Mucosa of gallbladder (tissue), 1 donor: ENCODE results near the gene DCLK3. TPM values are rescaled to one million over a fixed set of nuclear protein-coding genes. Genes with fewer than 3 reads are reported as not detected.

Experiments used
- DNase-seq: peaks from one replicate; pipeline ENCODE4 v3.0.0-alpha.2; 2020; ENCODE audit warnings: low spot score
- total RNA-seq: library from RNA; stranded (reverse); gene quantifications from one replicate; pipeline ENCODE4 v1.2.1, GENCODE V29; 2021
- donor health status: DM: no; HTN: no; CAD: no.

DCLK3 gene, protein sequence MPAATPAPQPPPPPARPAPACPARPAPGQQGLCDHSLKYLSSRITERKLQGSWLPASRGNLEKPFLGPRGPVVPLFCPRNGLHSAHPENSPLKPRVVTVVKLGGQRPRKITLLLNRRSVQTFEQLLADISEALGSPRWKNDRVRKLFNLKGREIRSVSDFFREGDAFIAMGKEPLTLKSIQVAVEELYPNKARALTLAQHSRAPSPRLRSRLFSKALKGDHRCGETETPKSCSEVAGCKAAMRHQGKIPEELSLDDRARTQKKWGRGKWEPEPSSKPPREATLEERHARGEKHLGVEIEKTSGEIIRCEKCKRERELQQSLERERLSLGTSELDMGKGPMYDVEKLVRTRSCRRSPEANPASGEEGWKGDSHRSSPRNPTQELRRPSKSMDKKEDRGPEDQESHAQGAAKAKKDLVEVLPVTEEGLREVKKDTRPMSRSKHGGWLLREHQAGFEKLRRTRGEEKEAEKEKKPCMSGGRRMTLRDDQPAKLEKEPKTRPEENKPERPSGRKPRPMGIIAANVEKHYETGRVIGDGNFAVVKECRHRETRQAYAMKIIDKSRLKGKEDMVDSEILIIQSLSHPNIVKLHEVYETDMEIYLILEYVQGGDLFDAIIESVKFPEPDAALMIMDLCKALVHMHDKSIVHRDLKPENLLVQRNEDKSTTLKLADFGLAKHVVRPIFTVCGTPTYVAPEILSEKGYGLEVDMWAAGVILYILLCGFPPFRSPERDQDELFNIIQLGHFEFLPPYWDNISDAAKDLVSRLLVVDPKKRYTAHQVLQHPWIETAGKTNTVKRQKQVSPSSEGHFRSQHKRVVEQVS
- total RNA-seq: 0.12 TPM

DNA sequence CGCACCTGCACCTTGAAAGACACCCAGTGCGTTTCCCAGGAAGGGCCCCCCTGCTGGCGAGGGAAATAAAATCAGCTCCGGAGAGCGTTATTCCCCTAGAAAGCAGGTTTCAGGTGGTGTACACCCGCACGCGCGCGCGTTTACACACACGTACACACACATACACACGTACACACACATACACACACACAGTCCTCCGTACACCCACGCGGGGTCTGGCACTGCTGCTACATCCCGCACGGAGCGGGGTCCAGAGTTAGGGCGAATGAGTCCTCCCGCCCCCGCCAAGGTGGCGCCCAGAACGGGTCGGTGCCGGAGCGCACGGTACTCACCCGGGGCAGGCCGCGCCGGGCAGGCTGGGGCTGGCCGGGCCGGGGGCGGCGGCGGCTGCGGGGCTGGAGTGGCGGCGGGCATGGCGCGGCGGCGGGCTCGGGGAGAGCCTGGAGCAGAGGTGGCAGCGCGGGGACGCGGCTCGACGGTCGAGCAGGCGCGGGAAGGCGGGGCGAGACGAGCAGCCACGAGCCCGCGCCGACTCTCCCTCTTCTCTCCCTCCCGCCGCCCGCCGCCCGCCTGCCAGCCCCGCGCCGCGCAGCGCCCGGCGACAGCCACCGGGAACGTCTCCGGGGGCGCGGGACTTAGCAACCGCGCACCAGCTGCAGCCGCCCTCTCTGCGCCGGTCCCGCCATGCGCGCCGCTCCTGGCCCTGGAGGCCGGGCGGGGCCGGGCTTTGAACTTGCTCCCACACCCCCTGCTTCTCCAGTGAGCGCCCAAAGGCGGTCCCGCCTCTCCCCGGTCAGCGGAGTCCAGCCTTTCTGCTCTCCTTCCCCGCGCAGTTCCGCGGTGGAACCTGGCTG, at the start of gene DCLK3:
TSS of gene DCLK3 (minus strand) at position 704 of the 854 bp plus-strand sequence. CDS start at position 414, 290 bp downstream.
- no peak for DNase-seq

DNA sequence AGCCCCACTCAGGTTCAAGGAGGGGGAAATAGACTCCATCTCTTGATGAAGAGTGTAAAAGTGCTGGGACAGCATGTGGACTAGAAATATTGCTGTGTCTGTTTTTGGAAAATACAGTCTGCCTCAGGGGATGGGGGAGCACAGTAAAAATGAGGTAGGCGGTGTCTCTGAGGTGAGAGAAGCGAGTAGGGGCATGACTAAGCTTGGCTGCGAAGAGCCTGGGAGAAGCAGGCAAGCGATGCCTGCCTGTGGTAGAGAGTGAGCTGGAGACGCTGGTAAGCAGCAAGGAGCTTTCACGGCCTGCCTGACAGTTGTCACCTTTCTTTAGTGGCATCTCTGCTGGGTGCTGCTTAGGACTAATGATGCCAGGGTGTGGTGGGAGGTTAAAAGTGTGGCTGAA, 49.0 kb upstream of the DCLK3 start:
- DNase-seq: no peak

DNA sequence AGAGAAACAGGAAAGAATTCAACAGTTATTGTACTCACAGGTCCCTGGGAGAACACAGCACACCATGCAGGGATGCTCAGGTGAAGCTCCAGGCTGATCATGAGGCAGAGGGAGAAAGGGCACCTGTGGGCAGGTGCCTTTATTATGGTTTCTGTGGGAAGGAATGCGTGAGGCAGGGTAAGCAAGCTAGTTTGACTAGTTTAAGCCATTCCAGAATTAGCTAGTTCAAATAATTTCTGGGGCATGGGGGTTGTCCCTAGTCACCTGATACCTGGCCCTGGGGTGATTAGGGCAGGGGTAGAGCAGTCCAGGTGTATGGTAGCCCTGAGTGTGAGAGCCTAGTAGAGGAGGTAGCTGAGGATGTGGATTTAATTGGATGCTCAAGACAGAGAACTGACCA, 47.9 kb upstream of the DCLK3 start:
- no peak for DNase-seq

DNA sequence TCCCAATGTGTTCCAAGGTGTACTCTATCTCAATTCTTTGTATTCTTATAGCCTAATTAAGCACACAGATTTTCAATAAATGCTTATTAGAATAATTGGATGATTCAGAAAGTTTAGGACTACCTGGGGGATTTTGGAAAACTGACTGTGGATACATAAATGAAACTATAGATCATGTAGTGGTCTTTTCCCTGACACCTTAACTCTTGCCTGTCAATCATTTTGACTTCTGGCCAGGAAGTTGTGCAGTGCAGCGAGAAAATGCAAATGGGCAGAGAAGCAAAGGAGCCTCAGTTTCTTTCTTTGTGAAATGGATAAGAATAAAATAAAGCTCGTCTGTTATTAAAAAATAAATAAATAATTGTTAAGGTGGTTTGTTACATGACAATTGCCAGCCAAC, 47.4 kb upstream of the DCLK3 start:
- no peak for DNase-seq

DNA sequence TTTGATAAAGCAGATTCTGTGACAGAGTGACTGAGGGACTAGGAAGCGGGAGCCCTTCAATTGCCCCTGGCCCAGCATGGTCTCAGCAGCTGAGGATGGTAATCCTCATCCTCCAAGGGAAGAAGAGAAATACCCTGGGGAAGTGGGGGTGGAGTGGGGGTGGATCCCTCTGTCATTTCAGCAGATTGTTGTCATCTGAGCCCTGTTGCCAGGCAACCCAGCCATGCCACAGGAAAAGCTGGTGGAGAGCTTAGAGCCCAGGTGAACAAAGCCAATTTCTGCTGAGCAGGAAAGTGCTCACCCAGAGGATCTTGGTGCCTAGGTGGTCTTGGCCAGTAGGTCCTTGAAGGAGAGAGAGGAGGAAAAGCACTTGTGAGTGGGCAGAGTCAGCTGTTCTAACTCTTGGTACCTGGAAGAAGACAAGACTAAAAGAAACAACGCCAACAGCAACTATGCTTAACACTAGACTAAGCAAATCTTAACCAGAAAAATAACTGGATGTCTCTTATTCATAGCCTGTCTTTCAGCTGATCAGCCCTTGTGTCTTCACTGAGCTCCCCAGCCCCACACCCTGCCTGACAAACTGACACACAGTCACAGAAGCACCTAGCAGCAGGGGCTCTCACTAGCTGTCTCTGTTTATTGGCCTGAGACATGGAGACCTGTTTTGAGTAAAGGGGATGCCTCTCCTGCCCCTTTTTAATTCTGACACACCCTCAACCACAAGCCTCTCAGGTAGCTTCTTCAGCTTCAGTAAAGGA, 40.1 kb upstream of the DCLK3 start:
- no peak for DNase-seq

DNA sequence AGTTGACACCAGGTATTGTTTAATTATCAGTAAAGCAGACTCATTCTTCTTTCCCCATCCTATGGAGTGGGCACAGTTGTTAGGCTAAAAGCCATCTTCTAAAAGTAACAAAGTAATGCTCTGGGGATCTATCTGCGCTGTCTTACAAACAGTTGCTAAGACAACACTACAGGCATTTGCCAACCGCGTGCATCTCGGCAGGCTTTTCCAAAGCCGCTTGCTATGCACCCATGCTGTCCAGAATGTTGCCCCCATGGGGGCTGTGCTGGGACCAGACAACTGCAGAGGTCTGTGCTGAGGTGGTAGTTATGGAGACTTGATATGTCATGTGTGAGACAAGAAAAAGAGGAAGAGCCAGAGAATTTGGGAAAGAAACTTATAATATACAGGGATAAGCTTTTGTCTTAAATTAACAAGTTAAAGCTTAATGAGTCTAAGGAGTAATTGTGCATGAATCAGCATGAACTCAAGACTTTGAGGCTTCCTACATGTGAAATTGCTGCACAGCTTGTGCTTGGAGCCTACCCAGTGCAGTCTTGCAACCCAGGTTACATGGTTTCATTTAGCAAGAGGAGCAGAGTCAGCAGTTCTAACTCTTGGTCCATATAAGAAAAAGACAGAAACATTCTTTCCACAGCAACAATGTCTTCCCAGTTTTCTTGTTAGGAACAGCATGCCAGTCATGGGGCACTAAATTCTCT, 38.9 kb upstream of the DCLK3 start:
- DNase-seq: no peak

DNA sequence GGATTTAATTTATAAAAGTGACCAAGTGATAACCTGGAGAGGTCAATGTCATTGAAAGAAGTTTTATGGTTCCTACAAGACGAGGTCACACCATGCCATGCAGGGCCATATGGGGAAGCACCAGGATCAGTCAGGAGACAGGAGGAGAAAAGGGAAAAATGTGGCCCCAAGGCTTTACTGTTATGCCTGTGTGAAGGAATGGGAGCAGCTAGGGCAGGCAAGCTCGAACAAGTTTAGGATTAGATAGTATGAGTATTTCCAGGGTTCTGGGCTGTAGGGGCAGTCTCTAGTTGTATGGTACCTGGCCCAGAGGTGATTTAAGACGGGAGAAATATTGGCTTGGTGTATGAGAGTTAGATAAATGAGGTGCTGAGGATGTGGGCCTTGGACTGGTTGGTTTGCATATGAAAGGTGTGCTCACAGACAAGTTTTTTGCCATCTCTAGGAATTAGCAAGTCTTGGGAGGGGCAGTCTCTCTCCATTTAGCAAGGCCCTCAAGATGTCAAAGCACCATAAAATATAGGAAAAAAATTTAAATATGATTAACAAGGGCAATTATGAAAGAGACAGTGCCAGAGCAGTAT, 36.3 kb upstream of the DCLK3 start:
- DNase-seq: no peak

DNA sequence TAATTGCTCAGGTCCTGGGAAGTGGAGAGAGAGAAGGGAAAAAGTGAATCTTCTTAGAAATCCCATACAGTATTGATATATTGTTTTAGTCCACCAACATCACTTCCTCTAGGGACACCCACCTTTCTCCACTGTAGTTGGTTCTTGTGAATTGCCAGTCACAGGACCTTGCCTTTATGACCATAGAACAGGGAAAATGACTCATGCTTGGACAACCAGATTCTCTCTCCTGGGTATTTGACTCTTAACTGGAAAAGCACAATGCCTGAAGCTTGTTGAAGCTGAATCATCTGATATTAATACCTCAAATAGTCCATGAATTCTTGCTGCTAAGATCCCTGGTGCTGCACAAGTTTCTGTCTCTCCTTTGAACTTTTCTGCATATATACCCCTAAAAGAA, 32.5 kb upstream of the DCLK3 start:
- no peak for DNase-seq

DNA sequence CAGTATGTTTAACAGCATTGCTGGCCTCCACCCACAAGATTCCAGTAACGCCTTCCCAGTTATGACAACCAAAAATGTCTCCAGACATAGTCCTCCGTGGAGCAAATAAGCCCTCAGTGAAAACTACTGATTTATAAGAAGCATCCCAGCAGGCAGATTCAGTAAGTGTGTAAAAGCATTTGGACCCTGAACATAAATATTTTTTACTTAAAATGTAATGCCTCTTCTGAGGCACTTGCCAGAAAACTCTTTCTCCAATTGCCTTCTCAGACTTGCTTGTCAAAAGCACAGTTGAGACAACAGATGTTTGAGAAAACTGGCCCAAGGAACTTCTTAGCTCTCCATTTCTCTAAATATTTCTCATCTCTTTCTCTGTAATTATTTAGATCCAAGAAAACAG, 31.8 kb upstream of the DCLK3 start:
- DNase-seq: no peak

DNA sequence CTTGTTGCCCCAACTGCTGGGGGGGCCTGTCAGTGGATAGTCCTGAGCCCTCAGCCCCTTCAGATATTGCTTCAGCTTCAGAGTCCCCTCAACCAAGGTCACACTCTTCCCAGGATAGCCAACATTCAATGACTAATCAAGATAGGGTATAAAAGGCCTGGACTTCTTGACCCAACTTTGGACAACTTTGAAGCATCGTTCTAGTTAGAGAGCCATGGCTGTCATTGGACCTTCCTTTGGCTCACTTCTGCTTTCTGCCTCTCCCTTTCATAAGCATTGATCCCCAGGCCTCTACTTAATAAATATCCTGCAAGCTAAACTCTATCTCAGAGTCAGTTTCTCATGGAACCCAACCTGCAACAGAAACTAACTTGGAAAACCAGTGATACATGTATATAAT, 31.3 kb upstream of the DCLK3 start:
- no peak for DNase-seq

DNA sequence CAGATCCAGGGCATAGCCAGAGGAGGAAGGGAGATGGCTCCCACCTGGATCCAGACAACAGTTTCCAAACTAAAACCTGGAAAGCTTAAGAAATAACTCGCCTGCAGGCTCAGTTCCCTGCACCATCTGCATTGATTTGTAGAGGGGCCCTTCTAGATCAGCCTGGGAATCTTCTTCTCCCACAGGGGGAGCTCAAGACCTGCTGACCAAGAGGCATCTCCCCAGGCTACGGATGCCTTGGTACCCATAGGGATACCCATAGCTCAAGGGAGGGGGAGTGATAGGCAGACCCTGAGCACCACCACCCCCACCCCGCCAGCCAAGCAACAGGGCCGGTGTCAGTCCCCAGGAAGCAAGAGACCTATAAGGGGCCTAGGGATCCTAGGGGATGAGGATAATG, 28.0 kb upstream of the DCLK3 start:
- no peak for DNase-seq

DNA sequence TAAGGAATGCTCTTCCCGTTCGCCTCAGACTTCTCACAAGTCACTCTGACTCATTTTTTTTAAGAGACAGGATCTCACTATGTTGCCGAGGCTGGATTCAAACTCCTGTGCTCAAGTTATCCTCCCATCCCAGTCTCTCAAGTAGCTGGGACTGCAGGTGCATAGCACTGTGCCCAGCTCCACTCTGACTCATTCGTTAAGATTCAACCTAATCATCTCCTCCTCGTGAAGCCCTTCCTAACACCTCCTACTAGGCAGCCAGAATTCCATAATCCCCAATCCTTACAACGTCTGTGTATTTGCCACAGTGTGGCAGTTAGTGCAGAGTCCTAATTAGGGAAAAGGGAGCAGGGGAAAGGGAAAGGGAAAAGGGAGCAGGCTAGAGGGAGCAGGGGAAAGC, 26.4 kb upstream of the DCLK3 start:
- no peak for DNase-seq

DNA sequence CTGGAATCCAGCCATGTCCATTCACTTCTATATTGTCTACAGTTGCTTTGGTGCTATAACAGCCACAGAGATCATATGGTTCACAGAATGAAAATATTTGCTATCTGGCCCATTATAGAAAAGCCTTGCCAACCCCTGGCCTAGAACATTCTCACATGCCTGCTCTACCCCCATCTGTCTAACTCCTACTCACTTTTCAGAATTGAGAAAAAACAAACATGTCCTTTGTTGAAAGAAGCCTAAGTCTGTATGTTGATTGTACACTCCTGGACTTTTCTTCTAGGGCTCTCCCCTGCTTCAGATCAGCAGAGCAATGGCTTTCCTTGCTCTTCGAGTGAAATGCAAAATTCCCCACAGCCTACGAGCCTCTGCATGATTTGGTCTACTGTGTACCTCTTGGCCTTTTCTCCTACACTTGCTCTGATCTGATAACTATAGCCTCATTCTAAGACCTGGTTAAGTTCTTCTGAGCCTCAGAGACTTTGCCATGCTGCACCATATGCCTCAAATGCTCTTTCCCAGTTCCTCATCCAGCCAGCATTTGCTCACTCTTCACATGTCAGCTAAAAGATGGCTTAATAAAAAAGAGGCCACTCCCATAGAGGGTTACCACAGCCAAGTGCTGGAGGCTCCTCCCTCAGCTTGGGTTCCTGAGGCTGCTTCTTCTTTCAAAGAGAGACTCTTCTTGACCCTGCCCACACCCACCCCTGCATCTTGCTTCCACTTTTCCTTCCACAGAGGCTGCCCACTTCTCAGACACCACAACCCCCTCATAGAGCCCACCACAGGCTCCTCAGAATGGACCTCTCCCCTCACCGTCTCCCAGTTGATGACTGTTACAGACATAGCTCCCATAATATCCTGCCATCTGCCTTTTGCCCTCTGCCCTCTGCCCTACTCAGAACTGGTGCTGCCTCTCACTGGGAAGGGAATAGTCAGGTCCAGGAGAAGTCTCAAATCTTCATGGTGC, 22.9 kb upstream of the DCLK3 start:
- no peak for DNase-seq

DNA sequence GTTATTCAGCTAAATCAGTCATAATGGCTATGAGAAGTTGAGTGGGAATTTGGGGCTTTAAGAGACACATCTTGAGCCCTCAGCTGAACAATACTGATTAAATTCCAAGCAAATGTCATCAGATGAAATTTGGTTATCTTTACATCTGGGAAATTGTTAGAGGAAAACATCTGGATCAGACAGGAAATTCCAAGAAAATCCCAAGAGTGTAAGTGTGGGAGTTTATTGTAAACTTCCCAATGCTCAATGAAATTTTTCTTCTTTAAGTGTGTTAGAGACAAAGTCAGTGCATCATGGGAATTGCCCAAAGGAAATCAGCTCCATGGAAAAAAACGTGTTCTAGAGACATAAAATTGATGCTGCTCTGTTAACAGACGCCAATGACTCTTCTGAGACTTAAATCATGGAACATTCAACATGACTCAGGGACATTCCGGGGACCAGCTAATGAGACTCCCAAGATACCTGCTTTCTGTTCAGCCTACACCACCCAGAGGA, 19.8 kb upstream of the DCLK3 start:
- no peak for DNase-seq

DNA sequence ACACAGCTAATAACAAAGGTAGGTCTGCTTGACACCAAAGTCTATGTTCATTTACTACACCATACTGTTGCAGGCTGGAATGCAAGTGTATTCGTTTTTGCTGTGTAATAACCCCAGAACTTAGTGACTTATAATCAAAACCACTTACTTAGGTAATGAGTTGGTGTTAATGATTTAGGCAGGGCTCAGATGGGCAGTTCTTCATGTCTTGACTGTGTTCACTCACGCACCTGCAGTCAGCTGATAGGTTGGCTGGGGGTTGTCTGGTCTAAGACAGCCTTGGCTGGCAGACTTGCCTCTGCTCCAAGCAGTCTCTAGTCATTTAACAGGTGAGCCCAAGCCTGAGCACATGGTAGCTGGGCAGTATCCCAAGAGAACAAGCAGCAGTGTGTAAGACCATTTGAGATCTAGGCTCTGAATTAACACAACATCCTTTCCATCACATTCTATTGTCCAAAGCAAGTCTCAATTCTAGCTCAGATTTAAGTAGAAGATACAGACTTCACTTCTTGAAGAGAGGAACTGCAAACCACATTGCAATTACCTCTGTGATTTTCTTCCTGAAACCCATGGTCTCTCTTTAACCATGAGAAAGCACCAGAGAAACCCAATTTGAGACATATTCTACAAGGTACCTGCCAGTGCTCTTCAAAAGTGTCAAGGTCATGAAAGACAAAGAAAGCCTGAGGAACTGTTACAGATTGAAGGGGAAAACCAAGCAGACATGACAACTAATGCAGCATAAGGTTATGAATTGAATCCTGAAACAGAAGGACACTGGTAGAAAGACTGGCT, 13.3 kb upstream of the DCLK3 start:
- no peak for DNase-seq

DNA sequence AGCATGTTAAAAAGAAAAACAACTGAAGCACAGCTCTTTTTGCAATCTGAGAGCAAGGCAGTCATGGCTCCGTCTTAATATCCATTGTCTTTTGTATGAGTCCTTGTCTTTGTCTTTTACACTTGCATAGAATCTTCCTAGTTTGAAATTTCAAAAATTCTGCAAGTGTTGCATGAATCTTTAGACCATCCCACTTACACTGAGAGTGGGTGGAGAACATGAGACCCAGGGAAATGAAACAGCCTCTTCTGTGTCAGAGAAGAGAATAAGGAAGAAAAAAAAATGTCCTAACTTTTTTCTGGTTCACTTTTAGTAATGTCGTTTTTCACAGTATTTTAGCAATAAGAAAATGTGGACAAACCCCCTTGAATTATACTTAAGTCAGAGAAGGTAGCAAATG, 12.1 kb upstream of the DCLK3 start:
- DNase-seq: no peak

DNA sequence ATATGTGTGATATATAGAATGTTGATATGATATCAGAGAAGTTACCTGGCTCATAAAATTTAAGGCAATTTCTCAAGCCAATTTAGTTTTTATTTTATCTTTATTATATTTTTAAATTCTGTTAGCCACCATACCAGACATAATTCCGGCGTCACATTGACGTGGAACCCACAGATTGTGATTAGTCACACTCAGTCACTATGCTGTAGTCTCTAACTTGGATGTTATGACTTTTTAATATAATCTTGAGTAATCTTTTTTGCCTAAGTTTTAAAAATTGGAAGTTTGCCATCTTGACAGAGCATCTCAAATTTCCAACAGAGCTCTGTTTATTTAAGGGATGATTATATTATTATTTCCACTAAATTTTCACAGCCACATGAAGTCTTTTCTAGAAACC, 9.7 kb upstream of the DCLK3 start:
- no peak for DNase-seq

DNA sequence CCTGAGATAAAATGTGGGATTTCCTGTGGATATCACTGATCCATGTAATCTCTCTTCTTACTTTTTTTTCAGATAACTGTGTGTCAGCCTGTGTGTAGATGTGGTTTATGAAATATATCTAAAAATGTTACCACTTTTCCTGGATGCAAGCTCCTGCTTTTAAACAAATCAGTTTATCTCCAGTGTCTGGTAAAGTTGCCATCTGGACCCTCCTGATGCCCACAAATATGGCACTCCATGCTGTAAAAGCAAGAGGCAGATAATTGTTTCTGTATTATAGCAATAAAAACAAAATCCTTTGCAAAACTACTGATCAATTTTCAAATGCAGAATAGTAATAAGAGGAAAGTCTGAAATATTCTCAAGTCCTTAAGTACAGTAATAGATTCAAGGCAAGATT, 7.6 kb upstream of the DCLK3 start:
- DNase-seq: no peak
